OCI-LY7 (cell line): Measurements from ENCODE around the gene EPS8L3.
"Not testable (repeated sequence)": the region's sequence is repeated elsewhere in the genome, so short reads cannot be mapped to it uniquely, and the experiment has no call there.

Experiments
- EZH2phosphoT487 ChIP-seq: fragments of 200-600 bp; sonication (generic); IDR thresholded peaks from 2 replicates; pipeline ENCODE4 v1.6.1; 2018; ENCODE audit warnings: low read depth, borderline replicate concordance, mild to moderate bottlenecking, mixed run types, antibody characterized with exemption, low read length, moderate library complexity, mixed read lengths
- TF ChIP-seq, protein P1 (sequence below): fragments of 200-600 bp; sonication (generic); conservative IDR thresholded peaks from 2 replicates; pipeline ENCODE4 v1.5.1; 2014; ENCODE audit warnings: mild to moderate bottlenecking, antibody characterized with exemption, low read length, moderate library complexity, mixed read lengths

- TF ChIP-seq, protein P1, sequence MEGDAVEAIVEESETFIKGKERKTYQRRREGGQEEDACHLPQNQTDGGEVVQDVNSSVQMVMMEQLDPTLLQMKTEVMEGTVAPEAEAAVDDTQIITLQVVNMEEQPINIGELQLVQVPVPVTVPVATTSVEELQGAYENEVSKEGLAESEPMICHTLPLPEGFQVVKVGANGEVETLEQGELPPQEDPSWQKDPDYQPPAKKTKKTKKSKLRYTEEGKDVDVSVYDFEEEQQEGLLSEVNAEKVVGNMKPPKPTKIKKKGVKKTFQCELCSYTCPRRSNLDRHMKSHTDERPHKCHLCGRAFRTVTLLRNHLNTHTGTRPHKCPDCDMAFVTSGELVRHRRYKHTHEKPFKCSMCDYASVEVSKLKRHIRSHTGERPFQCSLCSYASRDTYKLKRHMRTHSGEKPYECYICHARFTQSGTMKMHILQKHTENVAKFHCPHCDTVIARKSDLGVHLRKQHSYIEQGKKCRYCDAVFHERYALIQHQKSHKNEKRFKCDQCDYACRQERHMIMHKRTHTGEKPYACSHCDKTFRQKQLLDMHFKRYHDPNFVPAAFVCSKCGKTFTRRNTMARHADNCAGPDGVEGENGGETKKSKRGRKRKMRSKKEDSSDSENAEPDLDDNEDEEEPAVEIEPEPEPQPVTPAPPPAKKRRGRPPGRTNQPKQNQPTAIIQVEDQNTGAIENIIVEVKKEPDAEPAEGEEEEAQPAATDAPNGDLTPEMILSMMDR = not testable (repeated sequence)
- not testable (repeated sequence) for TF ChIP-seq EZH2phosphoT487
Observed at GRCh38 chr1:109708949-109709348, 54.8 kb downstream of the EPS8L3 start.
